SK-N-MC (cell line): ENCODE measurements around the gene HOXB9.

Experiments used
- EZH2 ChIP-seq: fragments of 200-600 bp; sonication (generic); IDR thresholded peaks from one replicate; pipeline ENCODE4 v1.6.1; 2017; ENCODE audit warnings: antibody characterized with exemption
- POLR2AphosphoS5 ChIP-seq: IDR thresholded peaks from 2 replicates; pipeline ENCODE4 v1.6.1; 2012; ENCODE audit warnings: mild to moderate bottlenecking, low read depth, low read length, borderline replicate concordance

- TF ChIP-seq EZH2 (no peak), POLR2AphosphoS5 (no peak)
Measured at GRCh38 chr17:48574505-48575065, 51.6 kb downstream of the HOXB9 start.
